ENCODE data around the gene MAP1A. TPM values are rescaled to one million over a fixed set of nuclear protein-coding genes. Genes with fewer than 3 reads are reported as not detected.
"Not testable (repeated sequence)": the region's sequence is repeated elsewhere in the genome, so short reads cannot be mapped to it uniquely, and the experiment has no call there.

Gene MAP1A
- total RNA-seq, 3 donors from 2014 or later: 1.9 to 59.4 (median 7.9) TPM

- no peak for DNase-seq
- TF ChIP-seq, protein P1, sequence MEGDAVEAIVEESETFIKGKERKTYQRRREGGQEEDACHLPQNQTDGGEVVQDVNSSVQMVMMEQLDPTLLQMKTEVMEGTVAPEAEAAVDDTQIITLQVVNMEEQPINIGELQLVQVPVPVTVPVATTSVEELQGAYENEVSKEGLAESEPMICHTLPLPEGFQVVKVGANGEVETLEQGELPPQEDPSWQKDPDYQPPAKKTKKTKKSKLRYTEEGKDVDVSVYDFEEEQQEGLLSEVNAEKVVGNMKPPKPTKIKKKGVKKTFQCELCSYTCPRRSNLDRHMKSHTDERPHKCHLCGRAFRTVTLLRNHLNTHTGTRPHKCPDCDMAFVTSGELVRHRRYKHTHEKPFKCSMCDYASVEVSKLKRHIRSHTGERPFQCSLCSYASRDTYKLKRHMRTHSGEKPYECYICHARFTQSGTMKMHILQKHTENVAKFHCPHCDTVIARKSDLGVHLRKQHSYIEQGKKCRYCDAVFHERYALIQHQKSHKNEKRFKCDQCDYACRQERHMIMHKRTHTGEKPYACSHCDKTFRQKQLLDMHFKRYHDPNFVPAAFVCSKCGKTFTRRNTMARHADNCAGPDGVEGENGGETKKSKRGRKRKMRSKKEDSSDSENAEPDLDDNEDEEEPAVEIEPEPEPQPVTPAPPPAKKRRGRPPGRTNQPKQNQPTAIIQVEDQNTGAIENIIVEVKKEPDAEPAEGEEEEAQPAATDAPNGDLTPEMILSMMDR (IDR thresholded peaks at IDR 0.05): no peak
- Histone ChIP-seq H3K4me3 (no peak overlapping the region), H3K36me3 (ENCODE audit: low read depth) (no peaks in the 10 kb centered on the region), H3K9me3 (no peaks in the 10 kb centered on the region), H3K4me1 (ENCODE audit: low read depth) (peaks cover 5% of the 10 kb centered on the region)
- intact Hi-C loops (cut with DNase I, micrococcal nuclease): no loop called here
- no peak for ATAC-seq
Observed at GRCh38 chr15:43528542-43529007, 11.2 kb downstream of the MAP1A start.

DNA sequence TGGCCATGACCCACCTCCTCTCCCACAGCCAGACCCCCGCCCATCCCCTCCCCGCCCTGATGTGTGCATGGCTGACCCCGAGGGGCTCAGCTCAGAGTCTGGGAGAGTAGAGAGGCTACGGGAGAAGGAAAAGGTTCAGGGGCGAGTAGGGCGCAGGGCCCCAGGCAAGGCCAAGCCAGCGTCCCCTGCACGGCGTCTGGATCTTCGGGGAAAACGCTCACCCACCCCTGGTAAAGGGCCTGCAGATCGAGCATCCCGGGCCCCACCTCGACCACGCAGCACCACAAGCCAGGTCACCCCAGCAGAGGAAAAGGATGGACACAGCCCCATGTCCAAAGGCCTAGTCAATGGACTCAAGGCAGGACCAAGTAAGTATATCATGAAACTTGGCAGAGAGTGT lies 11.7 kb downstream of the MAP1A start:
- Histone ChIP-seq H3K36me3 (ENCODE audit: low read depth) (no peaks in the 10 kb centered on the region), H3K4me3 (no peak overlapping the region), H3K9me3 (no peaks in the 10 kb centered on the region), H3K4me1 (ENCODE audit: low read depth) (peaks cover 5% of the 10 kb centered on the region)
- intact Hi-C loops (cut with DNase I, micrococcal nuclease): no loop called here
- TF ChIP-seq, protein P1 (IDR thresholded peaks at IDR 0.05): no peak
- no peak for ATAC-seq
- no peak for DNase-seq

GRCh38 chr15:43529587-43530345 lies 12.4 kb downstream of the MAP1A start:
- H3K36me3 ChIP-seq (ENCODE audit: low read depth): no peaks in the 10 kb centered on the region
- no peaks in the 10 kb centered on the region for H3K9me3 ChIP-seq
- intact Hi-C loops (cut with DNase I, micrococcal nuclease): loop anchor here in 1 of 2 donors (10.0 kb wide), 1 partner anchor 195 kb away; no protein-coding TSS in a partner anchor

GRCh38 chr15:43531018-43531670 lies 13.7 kb downstream of the MAP1A start:
- DNase-seq (no peak), ATAC-seq (peak; percentile 36)
- Histone ChIP-seq H3K4me1 (ENCODE audit: low read depth) (peaks cover 5% of the 10 kb centered on the region), H3K9me3 (no peaks in the 10 kb centered on the region), H3K36me3 (ENCODE audit: low read depth) (no peaks in the 10 kb centered on the region), H3K4me3 (no peak overlapping the region)
- intact Hi-C loops (cut with DNase I, micrococcal nuclease): loop anchor here in 1 of 2 donors (10.0 kb wide), 1 partner anchor 194 kb away; no protein-coding TSS in a partner anchor
- TF ChIP-seq, protein P1 (IDR thresholded peaks at IDR 0.05): no peak

More at GRCh38 chr15:43529587-43530345, 12.4 kb downstream of the MAP1A start:
- DNase-seq: no peak
- Histone ChIP-seq H3K4me3 (no peak overlapping the region), H3K4me1 (ENCODE audit: low read depth) (peaks cover 5% of the 10 kb centered on the region)
- TF ChIP-seq, protein P1 (IDR thresholded peaks at IDR 0.05): no peak
- ATAC-seq: no peak

DNA sequence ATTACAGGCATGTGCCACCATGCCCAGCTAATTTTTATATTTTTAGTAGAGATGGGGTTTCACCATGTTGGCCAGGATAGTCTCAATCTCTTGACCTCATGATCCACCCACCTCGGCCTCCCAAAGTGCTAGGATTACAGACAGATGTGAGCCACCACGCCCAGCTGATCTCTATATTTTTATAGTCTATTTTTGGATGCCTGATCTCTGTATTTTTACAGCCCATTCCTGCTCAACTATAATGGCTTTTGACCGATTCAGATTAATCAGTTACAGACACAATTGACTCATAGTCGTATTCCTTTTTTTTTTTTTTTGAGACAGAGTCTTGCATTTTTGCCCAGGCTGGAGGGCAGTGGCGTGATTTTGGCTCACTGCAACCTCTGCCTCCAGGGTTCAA lies 15.4 kb downstream of the MAP1A start:
- ATAC-seq: peak; percentile 89
- H3K4me3 ChIP-seq; H3K4me1 ChIP-seq (ENCODE audit: low read depth); H3K9me3 ChIP-seq; H3K36me3 ChIP-seq (ENCODE audit: low read depth): not testable (repeated sequence)
- intact Hi-C loops (cut with DNase I, micrococcal nuclease): loop anchor here in 1 of 2 donors (10.0 kb wide), 1 partner anchor 192 kb away; no protein-coding TSS in a partner anchor
- DNase-seq: peak in 1 of 3 donors; percentile 57

DNA sequence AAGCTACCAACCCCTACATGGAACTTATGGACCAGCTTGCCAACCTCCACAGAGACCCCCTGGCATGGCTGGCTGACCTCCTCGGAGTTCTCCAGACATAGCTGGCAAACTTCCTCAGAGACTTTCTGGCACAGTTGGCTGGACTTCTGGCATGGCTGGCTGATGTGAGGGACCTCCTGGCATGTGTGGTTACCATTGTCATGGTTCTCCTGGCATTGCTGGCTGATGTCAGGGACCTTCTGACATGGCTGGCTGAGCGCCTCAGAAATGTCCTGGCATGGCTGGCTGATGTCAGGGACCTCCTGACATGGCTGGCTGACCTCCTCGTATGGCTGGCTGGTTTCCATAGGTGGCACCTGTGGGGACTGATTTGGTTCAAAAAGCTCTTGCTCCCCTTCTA lies 17.5 kb downstream of the MAP1A start:
- H3K9me3 ChIP-seq: no peaks in the 10 kb centered on the region
- H3K4me3 ChIP-seq: no peak overlapping the region
- DNase-seq: no peak
- TF ChIP-seq, protein P1 (IDR thresholded peaks at IDR 0.05): no peak
- peaks cover 5% of the 10 kb centered on the region for H3K4me1 ChIP-seq (ENCODE audit: low read depth)
- H3K36me3 ChIP-seq (ENCODE audit: low read depth): no peaks in the 10 kb centered on the region
- ATAC-seq: no peak
- intact Hi-C loops (cut with DNase I, micrococcal nuclease): loop anchor here in 1 of 2 donors (10.0 kb wide), 1 partner anchor 190 kb away; no protein-coding TSS in a partner anchor

All from mucosa of descending colon (tissue), 3 donors.